GM18858 (cell line): ENCODE data around the gene DRD5.
A peak's percentile ranks its signal among the peaks of the same experiment; 100 is the strongest.

Experiments
- ATAC-seq: cut with Tn5 transposase; IDR thresholded peaks from one replicate; pipeline ENCODE4 v1.9.1; 2021; ENCODE audit not compliant: unreplicated experiment

The DRD5 gene

DNA sequence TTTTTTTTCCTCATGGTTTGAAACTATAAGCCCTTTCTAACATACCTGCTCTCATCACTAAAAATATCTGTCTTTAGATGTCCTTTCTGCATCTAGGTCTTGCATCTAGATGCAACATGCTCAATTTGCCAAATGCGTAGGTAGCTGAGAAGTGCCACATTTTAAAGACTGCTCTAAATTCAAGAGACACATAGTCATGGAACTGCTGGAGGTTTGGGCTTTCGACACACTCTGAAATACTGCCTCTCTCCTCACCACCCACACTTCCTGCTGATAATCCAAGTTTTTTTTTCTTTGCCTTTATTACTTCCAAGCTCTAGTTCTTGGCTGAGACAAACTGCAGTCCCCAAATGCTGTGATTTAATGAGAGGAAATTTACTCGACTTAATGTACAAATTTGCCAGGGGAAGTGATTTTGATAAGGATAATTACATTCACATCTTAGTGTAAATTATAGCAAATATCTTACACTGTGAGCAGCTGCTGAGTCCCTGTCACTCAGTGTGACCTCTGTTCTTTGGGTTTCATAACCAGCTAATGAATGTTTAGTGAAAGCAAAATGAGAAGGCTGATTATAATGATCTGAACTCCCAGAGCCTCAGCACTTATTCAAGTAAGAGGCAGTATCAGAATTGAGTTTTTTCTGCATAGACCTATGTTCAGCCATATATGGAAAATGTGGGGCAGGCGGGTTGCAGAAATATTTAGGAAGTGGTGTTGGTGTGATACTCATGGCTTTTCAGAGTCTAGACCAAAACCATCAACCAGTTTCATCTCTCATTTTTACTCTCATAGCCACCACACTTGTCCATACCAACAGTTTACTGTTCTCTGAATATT lies 31.3 kb downstream of the DRD5 start:
- ATAC-seq: peak; percentile 78

- ATAC-seq: no peak
Measured at GRCh38 chr4:9816285-9816684, 34.9 kb downstream of the DRD5 start.

DNA sequence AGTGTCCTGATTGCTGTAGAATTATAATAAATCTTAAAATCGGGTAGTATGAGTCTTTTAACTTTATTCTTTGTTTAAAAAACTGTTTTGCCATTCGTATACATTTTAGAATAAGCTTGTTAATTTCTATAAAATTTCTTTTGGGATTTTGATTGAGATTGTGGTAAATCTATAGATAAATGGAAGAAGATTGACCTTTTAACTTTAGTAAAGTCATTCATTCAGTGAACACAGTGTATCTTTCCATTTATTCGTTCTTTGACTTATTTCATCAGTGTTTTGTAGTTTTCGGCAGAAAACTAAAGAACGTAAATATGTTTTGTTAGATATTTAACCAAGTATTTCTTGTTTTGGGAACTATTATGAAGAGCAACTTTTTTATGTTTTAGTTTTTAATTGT lies 38.9 kb downstream of the DRD5 start:
- no peak for ATAC-seq

- no peak for ATAC-seq
Measured at GRCh38 chr4:9825049-9825448, 43.6 kb downstream of the DRD5 start.

- no peak for ATAC-seq
Measured at GRCh38 chr4:9826551-9826950, 45.1 kb downstream of the DRD5 start.

DNA sequence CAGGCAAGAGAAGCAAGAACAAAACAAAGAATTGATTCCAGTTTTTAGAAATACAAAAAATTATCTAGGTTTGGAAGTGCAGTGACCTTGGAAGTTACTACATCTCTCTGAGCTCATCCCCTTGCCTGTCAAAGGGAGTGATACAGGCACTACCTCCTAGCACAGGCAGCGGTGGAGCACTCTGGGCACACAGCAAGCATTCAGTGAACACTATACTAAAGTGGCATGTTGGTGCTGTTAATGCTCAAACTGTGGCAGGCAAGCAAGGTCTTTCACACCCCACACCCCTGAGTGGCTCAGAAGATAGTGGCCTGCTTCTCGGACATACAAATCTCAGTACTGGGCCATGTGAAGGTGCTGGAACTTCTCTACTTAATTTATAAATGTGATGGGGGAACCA lies 51.2 kb downstream of the DRD5 start:
- no peak for ATAC-seq

- ATAC-seq: no peak
Measured at GRCh38 chr4:9833421-9833820, 52.0 kb downstream of the DRD5 start.
